Embryonic facial prominence (tissue), 1 donor: ENCODE results near the gene UGP2.
"Not testable (repeated sequence)": the region's sequence is repeated elsewhere in the genome, so short reads cannot be mapped to it uniquely, and the experiment has no call there.

Experiments used
- DNase-seq: peaks from one replicate; pipeline ENCODE4 v3.0.0-alpha.2; 2016; ENCODE audit errors: extremely low spot score

UGP2 gene

DNA sequence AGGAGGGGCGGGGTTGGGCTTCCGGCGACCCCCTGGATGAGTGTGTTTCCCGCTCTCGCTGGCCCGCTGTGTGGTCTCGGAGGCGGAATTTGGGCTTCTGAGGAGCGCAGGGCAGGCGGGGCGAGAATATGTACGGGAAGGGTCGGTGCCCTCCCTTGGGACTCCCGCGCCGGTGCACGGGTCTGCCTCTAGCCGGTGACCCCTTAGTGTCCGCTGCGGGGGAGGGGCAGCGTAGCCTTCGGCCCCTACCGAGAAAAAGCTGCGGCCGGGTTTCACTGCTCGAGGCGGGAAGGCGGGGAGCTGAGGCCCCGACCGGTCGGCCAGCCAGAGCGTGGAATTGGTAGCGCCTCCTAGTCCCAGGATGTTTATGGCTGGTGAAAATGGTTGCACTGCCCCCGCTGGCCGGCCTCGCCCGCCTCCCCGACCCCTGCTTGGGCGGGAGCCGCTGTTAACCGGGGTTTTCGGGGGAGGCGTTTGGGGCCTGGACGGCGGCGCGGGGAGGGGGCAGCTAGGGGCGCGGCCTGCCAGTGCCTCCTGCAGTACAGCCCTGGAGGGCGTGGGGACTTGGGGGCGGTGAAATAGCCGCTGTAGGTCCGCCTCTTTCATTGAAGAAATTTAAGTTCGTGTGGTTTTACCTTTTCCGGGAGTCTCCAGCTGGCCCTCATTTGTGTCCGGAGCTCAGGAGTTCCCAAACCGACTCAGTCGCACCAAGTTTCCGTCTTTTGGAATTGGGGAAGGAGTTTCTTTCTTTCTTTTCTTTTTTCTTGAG lies at the start of gene UGP2:
Gene UGP2 (plus strand): TSS at position 643 of the 769 bp plus-strand sequence. CDS start 290 bp downstream, outside the sequence.
- peak; percentile 82 for DNase-seq

DNA sequence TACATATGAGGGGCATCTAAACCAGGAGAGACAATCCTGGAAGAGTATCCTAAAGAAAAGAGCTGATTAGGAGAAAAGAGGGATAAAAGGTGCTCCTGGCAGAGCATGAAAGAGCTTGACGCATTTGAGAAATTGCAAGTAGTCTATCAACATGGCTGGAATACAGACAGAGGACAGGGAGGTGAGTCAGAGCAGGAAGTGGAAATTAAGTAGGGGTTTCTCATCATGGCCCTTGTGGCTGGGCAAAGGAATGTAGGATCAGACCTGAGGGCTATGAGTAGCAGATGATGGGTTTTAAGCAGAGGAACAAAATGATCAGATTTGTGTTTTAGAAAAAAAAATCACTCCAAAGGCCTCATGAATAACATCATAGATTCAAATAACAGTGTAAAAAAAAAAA lies 49.2 kb upstream of the UGP2 start:
- no peak for DNase-seq

- DNase-seq, result no peak
Observed at GRCh38 chr2:63796366-63796765, 45.3 kb upstream of the UGP2 start.

GRCh38 chr2:63796796-63797195 lies 44.9 kb upstream of the UGP2 start:
- no peak for DNase-seq

DNA sequence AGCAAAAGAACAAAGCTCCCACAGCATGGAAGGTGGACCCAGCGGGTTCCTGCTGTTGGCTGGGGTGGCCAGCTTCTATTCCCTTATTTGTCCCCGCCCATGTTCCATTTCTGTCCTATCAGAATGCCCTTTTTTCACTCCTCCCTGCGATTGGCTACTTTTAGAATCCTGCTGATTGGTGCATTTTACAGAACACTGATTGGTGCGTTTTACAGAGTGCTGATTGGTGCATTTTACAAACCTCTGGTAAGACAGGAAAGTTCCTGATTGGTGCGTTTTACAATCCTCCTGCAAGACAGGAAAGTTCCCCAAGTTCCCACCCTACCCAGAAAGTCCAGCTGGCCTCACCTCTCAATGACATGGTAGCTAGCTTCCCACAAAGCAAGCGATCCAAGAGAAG lies 40.2 kb upstream of the UGP2 start:
- no peak for DNase-seq

- DNase-seq, result no peak
Observed at GRCh38 chr2:63805412-63805811, 36.3 kb upstream of the UGP2 start.

DNA sequence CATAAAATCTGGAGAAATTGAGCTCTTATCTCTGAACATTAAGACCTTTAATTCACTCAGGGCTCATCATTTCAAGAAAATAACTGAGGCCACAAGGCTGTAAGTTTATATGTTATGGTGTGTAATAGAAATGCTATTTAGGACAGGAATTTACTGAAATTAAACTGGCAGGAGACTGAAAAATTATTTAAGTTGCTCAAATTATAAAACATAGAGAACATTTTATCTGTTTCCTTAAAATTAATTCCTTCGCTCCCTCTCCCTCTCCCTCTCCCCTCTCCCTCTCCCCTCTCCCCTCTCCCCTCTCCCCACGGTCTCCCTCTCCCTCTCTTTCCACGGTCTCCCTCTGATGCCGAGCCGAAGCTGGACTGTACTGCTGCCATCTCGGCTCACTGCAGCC lies 33.7 kb upstream of the UGP2 start:
- DNase-seq, result not testable (repeated sequence)

DNA sequence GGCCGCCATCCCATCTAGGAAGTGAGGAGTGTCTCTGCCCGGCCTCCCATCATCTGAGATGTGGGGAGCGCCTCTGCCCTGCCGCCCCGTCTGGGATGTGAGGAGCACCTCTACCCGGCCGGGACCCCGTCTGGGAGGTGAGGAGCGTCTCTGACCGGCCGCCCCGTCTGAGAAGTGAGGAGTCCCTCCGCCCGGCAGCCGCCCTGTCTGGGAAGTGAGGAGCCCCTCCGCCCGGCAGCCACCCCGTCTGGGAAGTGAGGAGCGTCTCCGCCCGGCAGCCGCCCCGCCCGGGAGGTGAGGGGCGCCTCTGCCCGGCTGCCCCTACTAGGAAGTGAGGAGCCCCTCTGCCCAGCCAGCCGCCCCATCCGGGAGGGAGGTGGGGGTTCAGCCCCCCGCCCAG lies 32.8 kb upstream of the UGP2 start:
- DNase-seq, result not testable (repeated sequence)

DNA sequence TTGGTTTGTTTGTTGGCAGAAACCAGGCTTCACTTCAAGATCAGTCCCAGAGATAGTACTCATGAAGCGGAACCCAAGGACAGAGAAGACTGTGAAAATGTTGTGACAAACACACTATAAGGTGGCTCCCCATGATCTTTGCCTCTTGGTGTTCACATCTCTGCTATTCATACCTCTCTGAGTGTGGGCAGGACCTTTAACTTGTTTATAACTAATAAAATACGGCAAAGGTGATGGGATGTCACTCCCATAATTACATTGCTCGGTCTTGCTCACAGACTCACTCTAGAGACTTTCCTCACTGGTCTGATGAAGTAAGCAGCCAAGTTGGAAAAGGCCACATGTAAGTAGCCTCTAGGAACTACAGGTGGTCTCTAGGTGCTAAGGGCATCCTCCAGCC lies 30.6 kb upstream of the UGP2 start:
- DNase-seq, result no peak

DNA sequence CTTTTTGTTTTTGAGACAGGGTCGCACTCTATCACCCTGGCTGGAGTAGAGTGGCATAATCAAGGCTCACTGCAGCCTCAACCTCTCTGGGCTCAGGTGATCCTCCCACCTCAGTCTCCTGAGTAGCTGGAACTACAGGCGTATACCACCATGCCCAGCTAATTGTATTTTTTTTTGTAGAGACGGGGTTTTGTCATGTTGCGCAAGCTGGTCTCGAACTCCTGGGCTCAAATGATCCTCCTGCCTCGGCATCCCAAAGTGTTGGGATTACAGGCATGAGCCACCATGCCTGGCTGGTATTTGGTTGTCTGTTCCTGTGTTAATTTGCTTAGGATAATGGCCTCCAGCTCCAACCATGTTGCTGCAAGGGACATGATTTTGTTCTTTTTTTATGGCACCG lies 29.8 kb upstream of the UGP2 start:
- DNase-seq, result not testable (repeated sequence)

DNA sequence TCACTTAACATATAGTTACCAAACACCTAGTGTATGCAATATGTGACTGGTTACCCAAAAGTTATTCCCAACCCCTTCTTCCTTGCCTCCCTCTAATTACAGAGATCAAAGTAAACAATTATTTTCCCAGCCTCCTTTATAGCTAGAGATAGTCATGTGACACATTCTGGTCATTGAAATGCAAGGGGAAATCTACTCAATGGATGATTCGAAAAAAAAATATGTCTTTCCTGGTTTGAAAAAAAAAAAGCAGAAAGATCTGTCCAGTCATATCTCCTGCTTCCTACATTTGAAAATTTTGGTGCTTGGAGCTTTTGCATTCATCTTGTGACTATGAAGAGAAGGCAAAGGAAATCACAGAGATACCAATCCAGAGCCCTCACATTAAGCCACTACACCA lies 27.6 kb upstream of the UGP2 start:
- no peak for DNase-seq

DNA sequence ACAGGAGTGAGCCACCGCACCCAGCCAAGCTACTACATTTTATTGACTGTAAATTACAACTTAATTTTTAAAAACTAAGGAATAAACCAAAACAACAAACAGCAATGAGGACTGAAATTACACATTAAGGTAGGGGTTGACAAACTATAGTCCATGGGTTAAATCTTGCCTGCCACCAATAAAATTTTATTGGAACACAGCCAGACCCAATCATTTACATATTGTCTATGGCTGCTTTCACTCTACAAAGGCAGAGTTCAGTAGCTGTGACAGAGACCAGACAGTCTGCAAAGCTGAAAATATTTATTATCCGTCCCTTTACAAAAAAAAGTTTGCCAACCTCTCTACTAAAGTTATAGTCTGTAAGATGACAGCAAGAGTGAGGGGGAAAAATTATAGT lies 24.3 kb upstream of the UGP2 start:
- no peak for DNase-seq

GRCh38 chr2:63818271-63818670 lies 23.4 kb upstream of the UGP2 start:
- no peak for DNase-seq

- DNase-seq, result no peak
Observed at GRCh38 chr2:63819256-63819655, 22.4 kb upstream of the UGP2 start.

DNA sequence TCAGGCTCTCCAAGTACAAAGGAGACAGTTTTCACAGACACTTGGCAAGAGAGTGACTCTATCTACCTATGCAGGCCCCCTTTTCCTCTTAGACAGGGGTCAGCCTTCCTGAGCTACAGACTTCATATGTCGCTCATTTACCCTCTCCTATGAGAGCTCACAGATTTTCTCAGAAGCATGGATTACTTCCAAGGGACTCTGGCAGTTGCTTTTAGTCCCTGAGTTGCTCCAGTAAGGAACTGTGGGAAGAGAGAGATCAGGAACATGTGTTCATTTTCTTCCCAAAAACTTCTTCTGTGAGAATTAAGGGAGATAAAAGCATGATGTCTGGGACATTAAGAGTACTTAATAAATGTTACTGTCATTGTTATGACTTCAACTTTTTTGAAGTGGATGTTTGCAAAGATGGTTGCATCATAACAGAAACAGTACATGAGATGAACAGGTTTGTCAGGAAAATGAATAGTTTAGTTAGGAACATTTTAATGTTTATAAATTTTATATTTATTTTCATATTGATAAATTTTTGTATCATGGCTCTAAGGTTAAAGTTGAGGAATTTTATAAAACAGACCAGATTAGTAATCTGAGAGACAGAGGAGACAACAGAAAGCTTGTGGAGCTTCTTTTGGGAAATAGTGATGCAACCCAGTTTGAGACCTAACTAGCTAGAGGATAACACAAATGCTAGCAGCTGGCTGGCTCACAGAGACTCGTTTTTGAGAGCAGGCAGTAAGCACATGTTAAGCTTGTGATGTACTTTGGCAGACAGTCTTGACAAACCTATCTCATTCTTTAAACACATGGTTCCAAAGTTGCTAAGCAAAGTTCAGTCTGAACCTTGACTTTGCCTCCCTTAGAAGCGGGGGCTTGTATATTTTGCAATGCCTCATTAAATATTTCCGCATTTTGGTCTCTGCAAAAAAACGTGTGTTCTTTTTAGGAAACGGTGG lies 21.7 kb upstream of the UGP2 start:
- DNase-seq, result no peak

DNA sequence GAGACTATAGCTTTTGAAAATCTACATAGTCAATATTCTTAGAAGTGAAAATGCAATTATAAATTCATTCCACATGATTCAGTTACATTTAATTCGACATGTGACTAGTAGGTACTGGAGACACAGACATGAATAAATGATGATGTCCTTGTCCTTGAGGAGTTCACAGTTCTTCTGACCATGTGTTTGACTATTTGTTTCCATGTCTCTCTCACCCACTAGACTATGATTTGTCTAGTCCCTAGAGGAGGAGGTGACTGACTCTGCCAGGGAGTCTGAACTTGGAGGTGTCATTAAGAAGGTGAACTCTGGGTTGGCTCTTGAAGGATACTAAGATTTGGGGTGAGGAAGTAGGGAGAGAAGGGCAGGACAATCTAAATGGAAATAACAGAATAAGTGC lies 20.7 kb upstream of the UGP2 start:
- DNase-seq, result no peak

DNA sequence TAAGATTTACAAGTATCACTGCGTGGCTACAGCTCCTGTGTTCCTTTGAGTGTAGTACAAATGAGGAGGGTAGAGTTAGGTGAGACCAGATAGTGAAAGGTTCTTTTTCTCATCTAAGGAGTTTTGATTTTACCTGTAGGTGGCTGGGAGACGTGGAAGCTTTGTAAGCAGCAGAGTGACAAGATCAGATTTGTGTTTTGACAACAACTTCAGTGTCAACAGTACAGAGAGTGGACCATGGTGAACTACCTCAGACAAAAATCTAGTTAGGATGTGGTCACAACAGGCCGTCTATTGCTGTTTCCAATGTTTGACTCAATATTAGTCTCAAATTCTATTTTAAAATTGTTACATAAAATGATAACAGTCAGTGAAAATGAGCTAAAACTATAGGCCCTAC lies 20.3 kb upstream of the UGP2 start:
- DNase-seq, result no peak

- DNase-seq, result no peak
Observed at GRCh38 chr2:63822478-63822877, 19.2 kb upstream of the UGP2 start.

GRCh38 chr2:63827749-63828148 lies 13.9 kb upstream of the UGP2 start:
- no peak for DNase-seq

GRCh38 chr2:63831176-63831575 lies 10.5 kb upstream of the UGP2 start:
- DNase-seq, result no peak

DNA sequence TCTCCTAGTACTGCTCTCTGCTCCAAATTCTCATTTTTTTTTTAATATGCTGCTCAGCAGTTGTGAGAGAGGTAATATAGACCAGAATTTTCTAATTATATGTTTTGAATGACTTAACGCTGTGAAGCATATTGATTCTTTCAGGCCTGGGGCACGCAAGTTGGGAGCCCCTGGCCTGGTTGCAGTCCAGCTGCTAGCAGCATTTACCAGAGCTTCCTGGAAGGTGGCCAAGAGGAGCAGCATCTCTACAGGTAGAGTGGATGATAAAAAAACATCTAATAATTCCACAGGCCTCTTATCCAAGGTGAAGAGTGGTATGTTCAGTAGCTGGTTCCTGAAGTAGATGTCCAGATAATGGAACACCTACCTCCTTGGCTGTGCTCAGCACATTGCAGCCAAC lies 7.3 kb upstream of the UGP2 start:
- DNase-seq, result no peak

- no peak for DNase-seq
Observed at GRCh38 chr2:63837036-63837594, 4.6 kb upstream of the UGP2 start.
